Globus pallidus (tissue), 1 donor: ENCODE results near the gene CUBN.

Source experiments
- DNase-seq: peaks from one replicate; pipeline ENCODE4 v3.0.0-alpha.2; 2015; ENCODE audit warnings: low spot score

CUBN gene

GRCh38 chr10:17129741-17130140 is at the start of gene CUBN:
Gene CUBN, minus strand, starts transcription at chr10:17129811. Its CDS starts 46 bp downstream, at chr10:17129765.
- DNase-seq, result no peak

GRCh38 chr10:17179002-17179401 is 49.4 kb upstream of the CUBN start:
- DNase-seq, result no peak

GRCh38 chr10:17178006-17178405 is 48.4 kb upstream of the CUBN start:
- DNase-seq, result no peak

GRCh38 chr10:17177014-17177413 is 47.4 kb upstream of the CUBN start:
- DNase-seq, result no peak

GRCh38 chr10:17176091-17176490 is 46.5 kb upstream of the CUBN start:
- DNase-seq, result no peak

GRCh38 chr10:17175551-17175950 is 45.9 kb upstream of the CUBN start:
- DNase-seq, result no peak

- no peak for DNase-seq
These were observed 45.0 kb upstream of the CUBN start for GRCh38 chr10:17174626-17175025.

GRCh38 chr10:17171141-17171641 is 41.6 kb upstream of the CUBN start:
- no peak for DNase-seq

GRCh38 chr10:17169803-17170202 is 40.2 kb upstream of the CUBN start:
- no peak for DNase-seq

GRCh38 chr10:17166699-17167098 is 37.1 kb upstream of the CUBN start:
- DNase-seq, result no peak

- DNase-seq, result no peak
These were observed 33.2 kb upstream of the CUBN start for GRCh38 chr10:17162828-17163227.

- no peak for DNase-seq
These were observed 32.2 kb upstream of the CUBN start for GRCh38 chr10:17161775-17162174.

- DNase-seq, result no peak
These were observed 27.4 kb upstream of the CUBN start for GRCh38 chr10:17157024-17157423.

- no peak for DNase-seq
These were observed 26.2 kb upstream of the CUBN start for GRCh38 chr10:17155826-17156225.

- no peak for DNase-seq
These were observed 24.5 kb upstream of the CUBN start for GRCh38 chr10:17154116-17154515.

GRCh38 chr10:17153321-17153720 is 23.7 kb upstream of the CUBN start:
- DNase-seq, result no peak

GRCh38 chr10:17151716-17152115 is 22.1 kb upstream of the CUBN start:
- no peak for DNase-seq

- no peak for DNase-seq
These were observed 18.4 kb upstream of the CUBN start for GRCh38 chr10:17147884-17148489.

- no peak for DNase-seq
These were observed 17.3 kb upstream of the CUBN start for GRCh38 chr10:17146892-17147291.

- DNase-seq, result no peak
These were observed 15.6 kb upstream of the CUBN start for GRCh38 chr10:17145239-17145638.

GRCh38 chr10:17144757-17145156 is 15.1 kb upstream of the CUBN start:
- DNase-seq, result no peak

- DNase-seq, result no peak
These were observed 14.4 kb upstream of the CUBN start for GRCh38 chr10:17144032-17144431.

- DNase-seq, result no peak
These were observed 13.6 kb upstream of the CUBN start for GRCh38 chr10:17143055-17143690.
